AG09309 (cell line): ENCODE data around the gene NEDD9.

ENCODE experiments used
- DNase-seq: peaks from one replicate; pipeline ENCODE4 v3.0.0-alpha.2; 2010; ENCODE audit warnings: low read depth
- H3K4me3 ChIP-seq: 2 replicates; pipeline ENCODE4 v1.5.1; 2011; ENCODE audit warnings: mild to moderate bottlenecking, low read depth, low read length, moderate library complexity; ENCODE audit not compliant: control insufficient read depth
- CTCF ChIP-seq: IDR thresholded peaks from 2 replicates; pipeline ENCODE4 v1.5.1; 2011; ENCODE audit warnings: mild to moderate bottlenecking, low read depth, low read length, inconsistent platforms; ENCODE audit not compliant: insufficient read depth, control insufficient read depth; ENCODE audit errors: missing control alignments

The NEDD9 gene

GRCh38 chr6:11208854-11209253 is 23.6 kb downstream of the NEDD9 start:
- no peak for TF ChIP-seq CTCF
- no peak overlapping the region for H3K4me3 ChIP-seq
- DNase-seq: no peak

GRCh38 chr6:11208267-11208666 is 24.2 kb downstream of the NEDD9 start:
- DNase-seq: no peak
- TF ChIP-seq CTCF: no peak
- H3K4me3 ChIP-seq: no peak overlapping the region

- H3K4me3 ChIP-seq: no peak overlapping the region
- peak; percentile 98 for DNase-seq
- TF ChIP-seq CTCF: no peak
Measured at GRCh38 chr6:11207199-11207968, 25.1 kb downstream of the NEDD9 start.

GRCh38 chr6:11206576-11206975 is 25.9 kb downstream of the NEDD9 start:
- no peak overlapping the region for H3K4me3 ChIP-seq
- DNase-seq: no peak

GRCh38 chr6:11204794-11205366 is 27.6 kb downstream of the NEDD9 start:
- H3K4me3 ChIP-seq: no peak overlapping the region
- no peak for TF ChIP-seq CTCF
- DNase-seq: no peak

More at GRCh38 chr6:11206576-11206975, 25.9 kb downstream of the NEDD9 start:
- no peak for TF ChIP-seq CTCF

GRCh38 chr6:11204005-11204399 is 28.5 kb downstream of the NEDD9 start:
- no peak overlapping the region for H3K4me3 ChIP-seq

More at GRCh38 chr6:11204005-11204399, 28.5 kb downstream of the NEDD9 start:
- TF ChIP-seq CTCF: no peak
- no peak for DNase-seq
